ENCODE measurements around the gene TNFRSF8. TPM values are rescaled to one million over a fixed set of nuclear protein-coding genes. Genes with fewer than 3 reads are reported as not detected.

Gene TNFRSF8
- total RNA-seq, 1 donor from 2014 or later, result 0.35 TPM

DNA sequence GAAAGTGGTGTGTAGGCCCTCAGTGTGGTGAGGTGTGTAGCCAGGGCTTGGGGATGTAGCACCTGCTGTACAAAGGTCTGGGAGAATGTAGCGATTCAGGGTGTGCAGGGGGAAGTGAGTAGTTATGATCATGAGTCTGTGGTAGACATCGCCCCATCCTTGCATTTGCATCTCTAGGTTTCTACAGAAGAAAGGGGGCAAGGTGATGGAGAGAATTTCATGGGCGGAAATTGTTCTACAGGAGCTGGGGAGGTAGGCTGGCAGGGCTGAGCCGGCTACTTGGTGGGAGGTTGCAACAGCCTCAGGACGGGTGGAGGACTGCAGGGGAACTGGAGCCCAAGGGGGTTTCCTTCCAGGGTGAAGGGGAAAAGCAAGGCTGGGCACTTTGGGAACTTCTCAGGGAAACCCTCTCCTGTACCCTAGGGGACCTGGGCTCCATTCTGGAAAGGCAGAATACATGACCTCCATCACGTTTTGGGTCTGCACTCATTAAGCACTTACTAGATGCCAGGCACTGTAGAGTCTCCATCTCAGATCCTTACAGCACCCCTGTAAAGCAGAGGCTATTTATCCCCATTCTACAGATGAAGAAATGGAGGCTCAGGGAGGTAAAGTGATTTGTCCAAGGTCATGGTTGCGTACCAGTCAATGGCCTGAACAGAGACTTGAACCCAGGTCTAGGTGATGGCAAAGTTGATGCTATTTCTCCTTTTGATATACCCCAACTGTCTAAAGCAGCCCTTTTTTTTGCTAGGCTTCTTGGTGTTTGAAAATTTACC lies 89.2 kb downstream of the TNFRSF8 start:
- DNase-seq (ENCODE audit: low read depth), result no peak
- H3K4me3 ChIP-seq (ENCODE audit: low read depth, low read length), result no peak overlapping the region
- TF ChIP-seq, protein P1, sequence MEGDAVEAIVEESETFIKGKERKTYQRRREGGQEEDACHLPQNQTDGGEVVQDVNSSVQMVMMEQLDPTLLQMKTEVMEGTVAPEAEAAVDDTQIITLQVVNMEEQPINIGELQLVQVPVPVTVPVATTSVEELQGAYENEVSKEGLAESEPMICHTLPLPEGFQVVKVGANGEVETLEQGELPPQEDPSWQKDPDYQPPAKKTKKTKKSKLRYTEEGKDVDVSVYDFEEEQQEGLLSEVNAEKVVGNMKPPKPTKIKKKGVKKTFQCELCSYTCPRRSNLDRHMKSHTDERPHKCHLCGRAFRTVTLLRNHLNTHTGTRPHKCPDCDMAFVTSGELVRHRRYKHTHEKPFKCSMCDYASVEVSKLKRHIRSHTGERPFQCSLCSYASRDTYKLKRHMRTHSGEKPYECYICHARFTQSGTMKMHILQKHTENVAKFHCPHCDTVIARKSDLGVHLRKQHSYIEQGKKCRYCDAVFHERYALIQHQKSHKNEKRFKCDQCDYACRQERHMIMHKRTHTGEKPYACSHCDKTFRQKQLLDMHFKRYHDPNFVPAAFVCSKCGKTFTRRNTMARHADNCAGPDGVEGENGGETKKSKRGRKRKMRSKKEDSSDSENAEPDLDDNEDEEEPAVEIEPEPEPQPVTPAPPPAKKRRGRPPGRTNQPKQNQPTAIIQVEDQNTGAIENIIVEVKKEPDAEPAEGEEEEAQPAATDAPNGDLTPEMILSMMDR (conservative IDR thresholded peaks at IDR 0.05; ENCODE audit: low read depth, low read length), result no peak

DNA sequence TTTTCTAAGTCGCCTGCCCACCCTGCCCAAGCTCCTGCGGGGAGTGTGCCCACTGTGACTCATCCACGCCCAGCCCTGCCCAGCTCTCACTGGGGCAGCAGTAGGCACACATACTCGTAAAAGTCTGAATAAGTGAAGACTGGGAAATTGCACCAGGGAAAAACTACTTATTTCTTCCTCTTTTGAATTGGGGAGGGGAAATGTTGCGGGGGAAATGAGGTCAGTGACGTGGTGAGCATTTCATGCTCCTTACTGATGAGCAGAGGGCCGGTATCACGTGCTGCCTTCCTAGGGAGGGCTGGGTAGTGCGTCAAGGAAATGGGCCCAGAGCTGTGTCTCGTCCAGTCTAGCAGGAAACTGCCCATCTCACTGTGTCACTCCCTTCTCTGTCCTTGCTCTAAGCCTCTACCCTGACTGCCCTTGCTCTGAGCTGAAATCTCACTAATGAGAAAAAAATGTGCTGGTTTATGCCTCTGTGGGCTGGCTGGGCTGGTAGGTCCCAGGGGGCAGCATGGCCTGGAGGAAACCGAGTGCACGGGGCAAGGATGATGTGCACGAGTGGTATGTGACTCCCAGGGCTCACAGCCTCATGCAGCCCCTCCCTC lies 90.2 kb downstream of the TNFRSF8 start:
- TF ChIP-seq, protein P1 (conservative IDR thresholded peaks at IDR 0.05; ENCODE audit: low read depth, low read length), result no peak
- no peak overlapping the region for H3K4me3 ChIP-seq (ENCODE audit: low read depth, low read length)
- DNase-seq (ENCODE audit: low read depth), result no peak

DNA sequence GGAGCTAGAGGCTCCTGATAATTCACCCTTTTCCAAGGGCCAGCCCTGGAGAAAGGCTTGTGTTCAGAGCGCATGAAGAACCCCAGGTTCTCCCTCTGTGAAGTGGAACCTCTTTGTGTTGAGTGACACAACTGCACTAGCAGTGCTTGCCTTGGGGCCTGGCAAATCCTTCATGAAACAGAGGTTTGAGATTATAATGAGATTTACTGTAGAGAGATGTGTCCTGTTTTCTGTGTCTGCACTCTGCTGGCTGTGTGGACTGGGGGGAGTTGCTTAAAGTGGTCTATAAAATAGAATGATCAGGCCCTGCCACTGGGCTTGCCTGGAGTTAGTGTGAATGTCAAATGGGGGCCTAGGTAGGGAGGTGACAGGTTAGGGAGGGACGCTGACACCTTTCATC lies 92.2 kb downstream of the TNFRSF8 start:
- DNase-seq (ENCODE audit: low read depth), result no peak
- H3K4me3 ChIP-seq (ENCODE audit: low read depth, low read length), result no peak overlapping the region
- TF ChIP-seq, protein P1 (conservative IDR thresholded peaks at IDR 0.05; ENCODE audit: low read depth, low read length), result no peak

DNA sequence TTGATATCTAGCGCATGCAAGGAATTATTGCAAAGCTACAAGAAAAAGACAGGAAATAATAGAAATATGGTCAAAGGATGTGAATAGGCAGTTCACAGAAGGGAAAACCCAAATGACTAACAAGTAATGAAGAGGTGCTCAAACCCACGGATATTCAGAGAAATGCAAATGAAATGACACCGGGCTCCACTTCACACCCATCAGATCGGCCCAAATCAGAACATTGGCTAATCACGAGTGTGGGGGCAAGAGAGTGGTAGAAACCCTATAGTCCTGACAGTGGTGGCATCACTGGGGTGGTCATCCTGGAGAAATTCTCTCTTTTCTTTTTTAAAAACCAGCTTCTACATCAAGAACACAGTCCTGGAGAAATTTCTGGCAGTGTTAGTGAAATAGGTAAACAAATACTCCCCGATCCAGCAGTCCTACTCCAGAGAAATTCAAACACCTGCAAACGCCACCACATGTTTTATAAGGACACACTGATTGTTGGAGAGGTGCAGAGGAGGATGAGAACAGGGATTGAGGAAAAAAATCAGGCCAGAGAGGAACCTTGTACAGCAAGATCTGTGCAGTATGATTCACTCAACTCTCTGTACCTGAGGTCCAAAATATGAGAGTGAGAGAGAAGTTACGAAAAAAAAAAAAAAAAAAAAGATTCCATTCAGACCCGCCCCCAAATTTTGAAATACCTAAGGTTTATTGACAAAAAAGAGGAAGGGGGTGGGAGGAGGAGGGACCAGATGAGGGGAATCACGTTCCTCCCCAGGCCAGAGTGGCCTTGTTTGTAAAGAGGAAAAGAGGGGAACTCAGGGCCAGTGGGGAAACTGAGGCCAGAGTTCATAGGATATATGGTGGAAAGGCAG lies 94.5 kb downstream of the TNFRSF8 start:
- H3K4me3 ChIP-seq (ENCODE audit: low read depth, low read length), result no peak overlapping the region
- TF ChIP-seq, protein P1 (conservative IDR thresholded peaks at IDR 0.05; ENCODE audit: low read depth, low read length), result no peak
- no peak for DNase-seq (ENCODE audit: low read depth)

DNA sequence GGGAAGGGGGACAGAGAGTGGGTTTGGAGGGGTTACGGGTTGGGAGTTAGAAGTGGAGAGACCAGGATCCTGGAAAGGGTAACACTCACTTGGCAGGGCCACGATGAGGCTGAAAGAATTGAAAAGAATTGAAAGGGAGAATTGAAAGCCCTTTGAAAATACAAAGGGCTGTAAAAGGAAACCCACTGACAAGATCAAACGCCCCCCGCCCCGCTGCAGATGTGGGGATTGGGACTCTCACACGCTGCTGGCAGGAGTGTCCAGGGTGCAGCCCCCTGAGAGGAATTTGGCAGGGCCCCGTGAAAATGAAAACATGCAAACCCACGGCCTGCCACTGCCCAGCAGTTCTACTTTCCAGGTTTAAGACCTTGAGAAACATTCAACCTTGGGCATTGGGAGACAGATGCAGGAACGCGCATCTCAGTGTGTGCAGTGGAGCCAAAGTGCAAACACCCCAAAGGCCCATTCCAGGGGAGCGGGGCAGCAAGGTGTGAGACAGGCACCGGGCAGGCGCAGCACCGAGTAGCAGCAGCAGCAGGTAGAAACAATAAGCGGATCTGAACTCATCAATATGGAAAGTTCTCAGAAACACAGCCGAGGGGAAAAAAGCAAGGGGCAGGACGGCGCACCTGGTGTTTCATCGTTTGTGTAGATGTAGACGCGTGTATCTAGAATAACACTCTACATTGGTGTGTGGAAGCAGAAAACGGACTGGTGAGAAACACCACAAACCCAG lies 95.4 kb downstream of the TNFRSF8 start:
- TF ChIP-seq, protein P1 (conservative IDR thresholded peaks at IDR 0.05; ENCODE audit: low read depth, low read length), result no peak
- no peak for DNase-seq (ENCODE audit: low read depth)
- H3K4me3 ChIP-seq (ENCODE audit: low read depth, low read length), result no peak overlapping the region

DNA sequence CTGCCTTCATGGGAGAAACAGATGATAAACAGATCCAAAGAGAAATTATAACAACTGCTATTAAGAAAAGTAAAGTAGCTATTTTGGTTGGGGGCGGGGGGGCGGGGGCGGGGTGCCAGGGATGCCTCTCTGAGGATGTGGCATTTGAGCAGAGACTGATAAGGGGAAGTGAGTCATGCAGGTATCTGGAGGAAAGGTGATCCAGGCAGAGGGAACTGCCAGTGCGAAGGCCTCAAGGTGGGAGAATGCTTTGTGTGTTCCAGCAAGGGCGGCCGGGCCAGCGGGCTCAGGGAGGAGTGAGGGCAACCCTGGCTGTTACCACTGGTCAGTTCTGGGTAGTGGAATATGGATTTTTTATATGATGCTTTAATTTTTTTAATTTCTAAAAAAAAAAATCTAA lies 96.7 kb downstream of the TNFRSF8 start:
- H3K4me3 ChIP-seq (ENCODE audit: low read depth, low read length), result no peak overlapping the region
- TF ChIP-seq, protein P1 (conservative IDR thresholded peaks at IDR 0.05; ENCODE audit: low read depth, low read length), result no peak
- DNase-seq (ENCODE audit: low read depth), result no peak
